Endometrial microvascular endothelial cells (primary cell): ENCODE results near the gene SLC15A4. TPM values are rescaled to one million over a fixed set of nuclear protein-coding genes. Genes with fewer than 3 reads are reported as not detected.
"Not testable (repeated sequence)": the region's sequence is repeated elsewhere in the genome, so short reads cannot be mapped to it uniquely, and the experiment has no call there.

Source experiments
- in situ Hi-C: cut with HindIII; loops from 2 replicates; pipeline ENCODE4 v1.10.0; 2017; ENCODE audit warnings: low sequenced_read_pairs, low pct_unique_long_range_greater_than_20kb; ENCODE audit errors: inconsistent ontology term
- total RNA-seq: library from RNA; depleted of rRNA; stranded (reverse); fragments of >200 nt; gene quantifications from one replicate; pipeline ENCODE4 v1.2.3, GENCODE V29; 2015; ENCODE audit errors: inconsistent ontology term

SLC15A4 gene
- total RNA-seq, 1 donor from 2014 or later, result 15.5 TPM

DNA sequence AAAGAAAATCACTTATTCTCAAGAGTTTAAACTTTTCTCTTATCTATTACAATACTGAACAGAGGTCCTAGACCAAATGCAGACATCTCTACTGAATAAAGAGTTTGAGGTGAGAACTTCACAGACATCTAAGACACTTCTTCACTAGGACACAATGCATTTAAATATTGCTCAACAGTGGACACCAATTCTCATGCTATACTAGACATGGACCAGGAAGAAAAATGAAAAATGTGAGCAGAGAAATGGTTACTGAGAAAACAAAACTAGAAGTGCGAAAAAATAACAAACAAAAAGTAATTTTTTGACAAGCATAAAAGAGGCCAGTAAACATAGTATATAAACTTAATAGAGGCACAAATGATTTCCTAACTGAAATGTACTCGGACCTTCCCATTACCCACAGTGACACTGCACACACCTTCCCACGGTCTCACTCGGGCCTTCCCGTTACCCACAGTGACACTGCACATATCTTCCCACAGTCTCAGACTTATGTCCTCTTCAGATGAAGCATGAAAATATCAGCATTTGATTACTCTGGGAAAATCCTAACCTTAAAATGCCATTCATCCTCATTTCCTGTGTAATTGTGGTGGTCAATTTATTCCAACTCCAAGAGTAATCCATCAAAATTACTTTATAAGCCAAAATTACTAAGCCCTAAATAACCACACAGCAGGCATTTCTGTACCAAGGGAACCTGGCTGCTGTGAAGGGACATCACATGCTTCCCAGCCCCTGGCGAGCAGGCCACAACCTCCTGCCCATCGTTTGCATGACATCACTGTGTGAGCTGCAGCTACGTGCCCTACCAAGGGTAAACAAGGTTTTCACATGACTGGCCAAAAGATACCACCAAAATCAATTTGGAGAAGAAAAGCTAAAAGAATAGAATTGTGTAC lies 6.4 kb downstream of the SLC15A4 start:
- in situ Hi-C loops, result no loop called here

DNA sequence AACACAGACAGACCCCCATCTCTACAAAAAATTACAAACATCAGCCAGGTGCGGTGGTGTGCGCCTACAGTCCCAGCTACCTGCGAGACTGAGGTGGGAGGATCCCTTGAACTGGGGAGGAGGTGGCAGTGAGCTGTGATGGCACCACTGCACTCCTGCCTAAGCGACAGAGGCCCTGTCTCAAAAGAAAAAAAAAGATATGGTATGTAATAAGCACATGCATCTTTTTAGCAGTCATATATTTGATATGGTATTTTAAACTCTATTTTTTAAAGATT lies 7.2 kb downstream of the SLC15A4 start:
- in situ Hi-C loops, result no loop called here

DNA sequence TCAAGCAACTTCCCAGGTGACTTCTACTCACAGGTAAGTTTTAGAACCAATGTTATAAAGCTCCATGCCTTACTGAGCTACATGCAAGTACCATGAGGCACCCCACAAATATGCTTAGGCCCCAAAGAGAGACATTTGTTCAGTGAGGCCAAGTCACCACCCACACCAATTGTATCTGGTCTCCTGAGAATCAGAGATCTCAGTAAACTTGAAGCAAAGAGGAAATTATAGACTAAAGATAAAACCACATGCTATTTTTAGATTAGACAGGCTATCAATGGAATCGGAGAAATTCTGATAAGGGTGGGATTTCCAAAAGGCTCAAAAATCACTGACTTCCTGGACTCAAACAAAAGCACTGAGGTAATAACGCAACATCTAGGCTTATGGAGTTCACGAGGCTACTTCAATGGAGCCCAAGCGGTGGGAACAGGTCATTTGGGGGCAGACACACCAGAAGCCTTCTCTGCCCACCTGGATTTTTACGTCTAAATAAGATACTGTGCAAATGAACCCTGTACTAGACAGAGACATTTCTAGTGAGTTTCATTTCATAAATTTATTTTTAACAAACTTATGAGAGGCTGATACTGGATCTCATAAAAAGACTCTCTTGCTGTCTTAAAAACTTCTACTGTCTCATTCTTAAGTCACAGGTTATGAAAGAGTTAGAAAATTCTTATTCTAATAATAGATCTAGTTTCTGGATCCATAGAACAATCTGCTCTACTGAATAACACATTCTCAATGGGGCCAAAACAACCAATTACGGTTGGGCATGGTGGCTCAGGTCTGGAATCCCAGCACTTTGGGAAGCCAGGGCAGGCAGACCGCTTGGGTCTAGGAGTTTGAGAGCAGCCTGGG lies 7.7 kb downstream of the SLC15A4 start:
- in situ Hi-C loops, result no loop called here

DNA sequence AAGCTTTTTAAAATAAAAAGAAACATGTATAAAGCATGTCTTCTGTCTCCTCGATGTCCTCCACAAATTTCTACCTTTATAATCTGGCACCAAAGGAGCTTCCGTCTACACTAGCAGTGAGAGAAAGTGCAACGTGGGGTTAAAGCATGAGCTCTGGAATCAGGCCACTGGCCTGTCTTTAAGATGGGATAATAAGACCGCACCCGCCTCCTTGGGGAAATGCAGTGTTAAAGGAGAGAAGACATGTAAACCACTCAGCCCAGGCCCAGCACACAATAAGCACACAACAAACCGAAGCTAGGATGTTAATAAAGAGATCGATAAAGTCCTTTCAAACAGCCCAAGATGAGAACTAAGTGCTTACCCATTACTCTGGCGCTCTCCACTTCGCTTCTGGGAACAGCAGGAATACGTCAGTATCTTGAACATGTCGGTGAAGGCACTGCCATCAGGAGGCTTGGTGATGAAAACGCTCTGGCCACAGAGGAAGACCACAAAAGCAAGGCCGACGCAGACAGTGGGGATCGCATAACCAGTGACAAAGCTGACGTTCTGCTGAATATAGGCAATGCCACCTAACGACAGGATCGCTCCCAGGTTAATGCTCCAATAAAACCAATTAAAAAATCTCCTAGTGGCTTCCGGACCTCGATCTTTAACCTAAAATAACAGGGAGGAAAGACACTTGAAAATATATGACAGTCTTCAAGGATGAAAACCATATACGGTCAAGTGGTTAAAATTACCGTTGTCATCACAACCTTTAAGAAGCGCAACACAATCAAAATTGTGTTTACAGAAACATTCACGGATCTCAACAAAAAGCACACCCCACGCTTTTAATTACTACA lies 9.1 kb downstream of the SLC15A4 start:
- in situ Hi-C loops, result no loop called here

DNA sequence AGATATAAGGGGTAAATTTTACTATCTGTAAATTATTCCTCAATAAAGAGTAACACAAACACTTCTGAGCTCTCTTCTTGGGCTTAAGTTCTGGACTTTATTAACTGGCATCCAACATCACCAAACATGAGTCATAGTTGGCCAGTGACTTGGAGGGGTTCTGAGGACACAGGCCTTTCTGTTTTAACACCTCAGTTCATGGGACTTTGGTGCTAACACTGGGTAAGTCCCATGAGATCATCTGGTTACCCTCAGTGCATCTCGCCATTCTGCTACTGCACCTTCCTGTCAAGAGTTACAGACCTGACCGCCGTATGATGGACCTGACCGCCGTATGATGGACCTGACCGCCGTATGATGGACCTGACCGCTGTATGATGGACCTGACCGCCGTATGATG lies 9.9 kb downstream of the SLC15A4 start:
- in situ Hi-C loops, result no loop called here

DNA sequence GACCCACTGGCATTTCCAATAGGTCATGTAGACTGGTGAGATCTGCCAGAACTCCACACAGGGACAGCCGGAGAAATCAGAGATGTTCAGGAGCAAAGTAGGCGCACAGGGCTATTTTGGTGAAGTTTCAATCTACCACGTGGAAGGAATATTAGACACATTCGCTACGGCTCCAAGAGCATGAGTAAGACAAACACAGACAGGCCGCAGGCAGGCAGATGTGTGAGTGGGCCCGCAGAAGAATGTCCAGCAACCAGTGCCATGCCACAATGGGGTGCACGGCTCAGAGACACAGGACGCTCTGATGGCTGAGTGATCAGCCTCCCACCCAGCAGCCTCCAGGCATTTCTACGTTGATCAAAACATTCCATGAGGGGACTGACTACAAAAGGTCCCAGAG lies 10.4 kb downstream of the SLC15A4 start:
- in situ Hi-C loops, result no loop called here

DNA sequence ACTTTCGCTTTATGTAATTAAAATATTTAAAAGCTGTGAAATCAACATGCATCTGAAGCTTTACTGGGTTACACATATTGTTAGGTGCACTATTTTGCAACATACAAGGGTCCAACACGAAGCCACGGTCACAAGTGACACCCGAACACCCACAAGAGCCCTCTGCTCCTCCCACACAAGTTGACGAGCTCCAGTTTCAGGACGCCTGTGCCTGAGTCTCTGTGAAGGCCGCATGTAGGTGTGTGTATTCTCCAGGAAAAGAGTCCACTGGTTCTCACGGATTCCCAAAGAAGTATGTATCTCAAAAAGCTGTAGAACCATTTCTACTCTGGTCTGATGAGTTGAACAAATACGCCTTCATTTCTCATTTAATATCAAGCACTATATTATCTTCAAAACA lies 12.0 kb downstream of the SLC15A4 start:
- in situ Hi-C loops, result no loop called here

DNA sequence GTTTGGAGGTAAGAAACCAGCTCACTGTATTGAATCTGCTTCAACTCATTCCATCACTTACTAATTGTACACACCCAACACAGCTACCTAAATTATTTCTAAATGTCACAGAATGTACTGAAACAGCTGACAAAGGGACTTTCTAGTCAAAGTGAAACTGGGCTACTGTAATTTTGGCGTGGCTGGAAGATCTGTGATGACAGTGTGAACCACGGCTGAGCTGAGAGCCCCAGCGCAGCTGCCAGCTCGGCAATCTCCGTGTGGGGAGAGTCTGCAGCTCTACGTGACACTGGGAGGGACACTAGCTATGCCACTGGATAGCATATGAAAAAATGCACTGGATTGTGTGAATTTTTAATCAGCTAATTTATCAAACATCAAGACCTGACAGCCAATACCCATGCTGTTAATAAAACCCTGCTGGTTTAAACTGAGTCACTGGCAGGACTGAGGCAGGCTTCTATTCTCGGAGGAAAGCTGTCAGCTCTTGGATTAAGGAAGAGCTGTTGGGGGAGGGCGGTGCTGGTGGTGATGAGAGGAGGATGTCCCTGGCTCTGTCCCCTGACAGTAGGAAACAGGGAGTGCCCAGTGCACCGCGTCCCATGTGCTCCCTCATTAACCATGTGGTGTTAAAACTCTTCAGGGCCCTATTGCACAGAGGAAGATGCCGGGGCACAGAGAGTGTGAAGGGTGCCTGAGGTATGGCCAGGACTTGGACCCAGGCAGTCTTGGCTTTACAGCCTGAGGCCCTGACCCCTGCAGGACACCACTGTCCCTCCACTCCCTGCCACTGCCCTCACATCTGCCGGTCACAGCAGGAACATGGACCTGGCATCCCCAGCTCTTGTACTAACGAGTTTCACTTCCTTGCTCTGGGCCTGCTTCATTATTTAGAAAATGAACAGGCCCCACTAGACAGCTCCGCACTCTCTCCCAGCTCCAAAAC lies 13.3 kb downstream of the SLC15A4 start:
- in situ Hi-C loops, result no loop called here

DNA sequence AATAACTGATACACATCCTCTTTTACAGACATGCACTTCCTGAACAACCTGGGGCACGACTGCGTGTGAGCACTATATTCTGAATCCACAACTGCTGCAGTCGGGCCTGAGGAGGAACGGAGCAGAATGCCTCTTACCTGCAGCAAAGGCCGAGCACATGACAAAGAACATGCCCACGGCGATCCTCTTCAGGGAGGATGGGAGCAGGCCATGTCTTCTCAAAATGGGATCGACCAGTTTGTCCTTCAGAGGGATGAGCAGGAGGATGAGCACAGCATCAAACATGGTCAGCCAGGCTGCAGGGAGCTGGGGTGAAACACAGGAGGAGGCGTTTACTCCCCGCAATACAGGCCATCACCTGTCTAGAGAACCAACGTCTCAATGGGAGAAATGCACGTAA lies 15.1 kb downstream of the SLC15A4 start:
- in situ Hi-C loops, result no loop called here

DNA sequence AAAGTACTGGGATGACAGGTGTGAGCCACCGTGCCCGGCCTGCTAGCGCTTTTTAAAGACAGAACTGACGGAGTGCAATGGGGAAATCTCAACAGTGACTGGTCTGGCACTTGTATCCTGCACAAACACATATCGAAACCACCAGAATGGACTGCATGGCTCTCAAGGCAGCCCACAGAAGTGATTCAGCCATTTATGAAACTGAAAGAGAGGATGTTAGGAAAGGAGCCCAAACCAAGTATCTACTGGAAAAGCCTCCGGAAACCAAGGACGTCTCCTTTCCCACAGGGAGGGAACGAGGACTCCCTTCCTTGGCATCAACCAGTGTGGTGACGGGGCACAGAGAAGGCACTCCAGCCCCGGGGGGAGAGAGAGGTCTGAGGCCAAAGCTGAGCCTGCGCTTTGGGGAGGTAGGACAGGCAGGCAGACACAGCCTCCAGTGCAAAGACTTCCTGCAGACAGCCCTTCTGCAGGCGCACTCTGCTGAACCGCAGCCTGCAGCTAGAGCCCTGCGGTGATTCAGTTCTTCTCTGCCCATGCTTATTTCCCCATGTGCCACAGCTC lies 16.5 kb downstream of the SLC15A4 start:
- in situ Hi-C loops, result no loop called here

DNA sequence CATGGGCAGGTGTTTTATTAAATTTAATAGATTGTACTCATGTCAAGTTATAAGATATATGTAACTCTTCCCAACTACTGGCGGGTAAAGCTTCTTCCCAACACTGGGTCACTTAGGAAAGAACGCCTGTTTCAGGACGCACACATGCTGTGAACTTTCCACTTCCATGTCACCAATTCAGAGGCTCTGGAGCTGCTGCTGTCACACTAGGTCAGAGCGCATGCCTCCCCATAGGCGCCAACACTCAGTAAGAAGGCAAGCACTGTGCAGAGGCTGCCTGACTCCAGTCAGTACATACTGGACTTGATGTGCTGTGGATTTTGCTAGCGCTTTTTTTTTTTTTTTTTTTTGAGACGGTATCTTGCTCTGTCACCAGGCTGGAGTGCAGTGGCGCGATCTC lies 17.2 kb downstream of the SLC15A4 start:
- in situ Hi-C loops, result no loop called here

DNA sequence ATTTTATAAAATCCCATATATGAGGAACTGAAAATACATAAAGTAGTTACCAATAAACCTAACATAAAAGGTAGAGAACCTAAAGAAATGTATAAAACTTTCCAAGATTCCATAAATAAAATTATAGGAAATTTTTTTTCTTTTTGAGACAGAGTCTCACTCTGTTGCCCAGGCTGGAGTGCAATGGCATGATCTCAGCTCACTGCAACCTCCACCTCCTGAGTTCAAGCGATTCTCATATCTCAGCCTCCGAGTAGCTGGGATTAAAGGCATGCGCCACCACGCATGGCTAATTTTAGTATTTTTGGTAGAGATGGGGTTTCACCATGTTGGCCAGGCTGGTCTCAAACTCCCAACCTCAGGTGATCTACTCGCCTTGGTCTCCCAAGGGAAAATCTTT lies 18.4 kb downstream of the SLC15A4 start:
- in situ Hi-C loops, result not testable (repeated sequence)

DNA sequence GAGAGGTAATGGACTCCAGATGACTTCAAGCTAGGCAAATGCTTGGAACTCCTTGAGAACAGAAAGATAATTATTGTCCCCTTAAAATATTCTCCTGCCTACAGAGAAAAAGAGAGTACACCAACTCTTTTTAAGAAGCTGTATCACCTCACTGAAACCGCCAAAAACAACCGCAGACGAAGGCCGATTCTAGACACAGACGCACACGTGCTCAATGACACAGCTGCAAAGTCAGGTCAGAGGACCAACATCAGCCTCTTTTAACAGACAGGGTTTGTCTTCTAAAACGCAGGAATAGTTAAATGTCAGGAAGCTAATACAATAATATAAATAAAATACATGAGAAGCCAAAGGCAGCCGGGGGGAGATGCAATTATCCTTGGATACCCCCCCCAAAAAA lies 19.0 kb downstream of the SLC15A4 start:
- in situ Hi-C loops, result no loop called here

DNA sequence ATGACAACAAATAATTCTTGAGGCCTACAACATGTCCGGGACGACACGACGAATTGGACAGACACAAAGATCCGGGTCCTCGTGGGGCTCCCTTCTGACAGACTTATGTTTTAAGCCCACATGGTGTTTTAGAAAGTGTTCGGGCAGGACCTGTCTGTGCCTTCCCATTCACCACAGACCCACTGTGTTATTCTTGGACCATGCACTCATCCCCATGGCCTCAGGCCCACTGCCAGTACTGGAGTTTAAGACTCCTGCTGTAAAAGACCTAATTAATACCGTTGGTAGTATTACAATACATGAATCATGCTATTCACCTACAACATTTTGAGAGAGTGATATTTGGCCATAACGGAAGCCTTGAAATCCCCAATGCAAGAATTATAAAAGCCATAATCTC lies 20.0 kb downstream of the SLC15A4 start:
- in situ Hi-C loops, result no loop called here

DNA sequence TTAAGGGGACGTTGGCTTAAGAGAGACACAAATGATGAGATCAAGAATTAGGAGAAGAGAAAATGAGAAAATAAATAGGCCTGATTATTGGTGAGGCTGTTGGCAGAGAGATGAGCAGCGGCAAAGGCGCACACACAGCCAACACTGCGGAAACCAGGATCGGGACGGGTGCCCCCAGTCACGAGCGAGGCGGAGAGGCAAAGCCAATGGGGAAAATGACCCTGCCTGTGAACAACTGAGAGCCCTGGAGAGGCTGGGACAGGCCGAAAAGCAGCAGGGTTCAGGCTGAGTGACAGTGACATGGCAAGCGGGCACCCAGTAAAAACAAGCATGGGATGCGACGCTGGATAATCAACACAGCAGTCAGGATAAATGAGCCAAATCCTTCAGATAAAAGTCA lies 21.0 kb downstream of the SLC15A4 start:
- in situ Hi-C loops, result no loop called here

DNA sequence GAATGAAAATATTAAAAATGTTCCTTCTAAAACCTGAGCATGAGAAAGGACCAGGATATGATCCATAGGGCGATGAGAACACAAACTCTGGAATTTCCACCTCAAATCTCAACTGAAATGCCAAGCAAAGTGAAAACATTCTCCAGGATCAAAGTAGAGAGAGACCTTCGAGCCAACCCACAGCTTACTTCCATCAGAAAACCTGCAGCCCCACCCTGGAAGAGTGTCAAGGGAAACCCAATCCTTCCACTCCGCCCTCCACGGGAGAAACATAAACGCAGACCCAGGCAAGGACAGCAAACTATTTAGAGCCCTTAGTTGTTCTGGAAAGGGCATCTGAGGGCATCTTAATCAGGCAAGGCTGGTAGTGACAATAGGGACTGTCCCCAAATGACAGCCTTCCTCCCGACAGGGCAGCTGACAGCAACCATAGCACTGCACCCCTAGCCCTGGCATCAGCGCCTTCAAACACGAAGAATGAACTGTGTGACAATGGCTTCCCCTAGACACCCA lies 21.8 kb downstream of the SLC15A4 start:
- in situ Hi-C loops, result no loop called here

DNA sequence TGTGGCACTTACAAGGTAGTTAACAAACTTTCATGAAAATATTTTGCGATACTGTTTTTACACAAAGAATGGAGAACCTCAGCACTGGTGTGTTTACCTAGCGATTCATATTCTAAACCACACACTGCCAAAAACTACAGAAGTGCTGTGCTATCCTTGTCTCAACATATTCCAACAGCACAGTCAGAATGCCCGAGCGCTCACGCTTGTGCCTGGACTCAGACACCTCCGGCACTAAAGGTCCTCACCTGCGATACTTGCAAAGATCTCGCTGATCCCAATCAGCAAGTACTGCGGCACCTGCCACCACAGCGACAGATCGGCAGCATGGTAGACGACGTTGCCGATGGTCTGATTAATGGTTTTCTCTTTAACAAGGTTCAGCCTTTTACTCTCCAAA lies 23.2 kb downstream of the SLC15A4 start:
- in situ Hi-C loops, result no loop called here
